ENCODE results near the gene C3orf18. TPM values are rescaled to one million over a fixed set of nuclear protein-coding genes. Genes with fewer than 3 reads are reported as not detected.

The C3orf18 gene
- total RNA-seq, 1 experiment from 2014 or later = 10.1 TPM

GRCh38 chr3:50606596-50606995 lies 39.0 kb upstream of the C3orf18 start:
- Histone ChIP-seq H3K27me3 (ENCODE audit: insufficient read depth, low read length) (no peaks in the 10 kb centered on the region), H3K4me3 (replicated peaks in 1 of 2; ENCODE audit: low read depth in 1 of 2, low read length in 2 of 2) (no peak overlapping the region), H3K9me3 (ENCODE audit: control insufficient read depth in 1 of 2, insufficient read depth in 1 of 2, low read depth in 1 of 2, low read length in 2 of 2) (no peaks in the 10 kb centered on the region), H3K4me2 (ENCODE audit: low read length) (no peak overlapping the region), H3K9me2 (ENCODE audit: insufficient read depth) (no peaks in the 10 kb centered on the region), H4K20me1 (ENCODE audit: insufficient read depth) (no peaks in the 10 kb centered on the region), H2AFZ (ENCODE audit: low read depth, low read length, poor library complexity, severe bottlenecking) (no peak overlapping the region), H3K27ac (ENCODE audit: low read depth, low read length) (no peak overlapping the region), H3K79me2 (ENCODE audit: insufficient read depth, low read length) (no peaks in the 10 kb centered on the region; the same call in 1 of the 2 replicates), H3K4me1 (ENCODE audit: control insufficient read depth in 1 of 2, insufficient read depth in 2 of 2, low read length in 2 of 2) (peaks cover 27 to 34% of the 10 kb centered on the region in 2 experiments), H3K36me3 (ENCODE audit: control insufficient read depth in 1 of 2, insufficient read depth in 2 of 2, low read length in 2 of 2) (0 out of 4 replicates have a peak, but pooled peaks cover 0 to 5% of the 10 kb centered on the region in 2 experiments), H3K9ac (ENCODE audit: low read length) (no peak overlapping the region)
- ATAC-seq = no peak
- intact Hi-C loops (cut with micrococcal nuclease) = no loop called here
- ChIA-PET CTCF (no interaction called here), RAD21 (ENCODE audit: low non-redundant PET in 1 of 2, low total read pairs in 2 of 2, uncharacterized antibody in 2 of 2, unreplicated experiment in 2 of 2) (no interaction called here), POLR2A (no interaction called here)
- no peak for DNase-seq (ENCODE audit: low read depth, low spot score)
- BruUV-seq (replicated peaks) = no TSS peak
- TF ChIP-seq ZFX (IDR thresholded peaks at IDR 0.05) = no peak
- TF ChIP-seq SIN3A (IDR thresholded peaks at IDR 0.05; ENCODE audit: low read depth) = no peak
- no peak for TF ChIP-seq CEBPB (IDR thresholded peaks at IDR 0.05; ENCODE audit: low read depth)
- TF ChIP-seq RAD21 (IDR thresholded peaks at IDR 0.05; ENCODE audit: low read depth) = no peak
- TF ChIP-seq ZNF274 (IDR thresholded peaks at IDR 0.05; ENCODE audit: low read depth, low read length) = no peak
- no peak for TF ChIP-seq EGR1 (IDR thresholded peaks at IDR 0.05; ENCODE audit: low read depth)

- TF ChIP-seq RAD21 (IDR thresholded peaks at IDR 0.05; ENCODE audit: low read depth) (no peak), ZFX (IDR thresholded peaks at IDR 0.05) (no peak), EGR1 (IDR thresholded peaks at IDR 0.05; ENCODE audit: low read depth) (no peak), ZNF274 (IDR thresholded peaks at IDR 0.05; ENCODE audit: low read depth, low read length) (no peak), MAX (IDR thresholded peaks at IDR 0.05) (no peak), POLR2A (IDR thresholded peaks at IDR 0.05; ENCODE audit: borderline replicate concordance, extremely low read depth, insufficient read depth, insufficient read length) (no peak), EZH2phosphoT487 (IDR thresholded peaks at IDR 0.05; ENCODE audit: borderline replicate concordance) (no peak), TCF7L2 (IDR thresholded peaks at IDR 0.05; ENCODE audit: borderline replicate concordance, extremely low read depth, insufficient read depth, insufficient read length) (no peak), YY1 (IDR thresholded peaks at IDR 0.05; ENCODE audit: extremely low read depth, insufficient replicate concordance, low read depth, low read length) (no peak)
- DNase-seq (ENCODE audit: low read depth, low spot score) = no peak
- no peak for ATAC-seq
- Histone ChIP-seq H3K36me3 (ENCODE audit: control insufficient read depth in 1 of 2, insufficient read depth in 2 of 2, low read length in 2 of 2) (0 out of 4 replicates have a peak, but pooled peaks cover 0 to 5% of the 10 kb centered on the region in 2 experiments), H2AFZ (ENCODE audit: low read depth, low read length, poor library complexity, severe bottlenecking) (no peak overlapping the region), H3K27ac (ENCODE audit: low read depth, low read length) (no peak overlapping the region), H3K9me2 (ENCODE audit: insufficient read depth) (no peaks in the 10 kb centered on the region), H3K4me3 (replicated peaks in 1 of 2; ENCODE audit: low read depth in 1 of 2, low read length in 2 of 2) (no peak overlapping the region), H4K20me1 (ENCODE audit: insufficient read depth) (no peaks in the 10 kb centered on the region), H3K9me3 (ENCODE audit: control insufficient read depth in 1 of 2, insufficient read depth in 1 of 2, low read depth in 1 of 2, low read length in 2 of 2) (no peaks in the 10 kb centered on the region), H3K79me2 (ENCODE audit: insufficient read depth, low read length) (no peaks in the 10 kb centered on the region; the same call in 1 of the 2 replicates), H3K4me2 (ENCODE audit: low read length) (no peak overlapping the region), H3K9ac (ENCODE audit: low read length) (no peak overlapping the region), H3K27me3 (ENCODE audit: insufficient read depth, low read length) (no peaks in the 10 kb centered on the region), H3K4me1 (ENCODE audit: control insufficient read depth in 1 of 2, insufficient read depth in 2 of 2, low read length in 2 of 2) (peaks cover 28 to 34% of the 10 kb centered on the region in 2 experiments)
- intact Hi-C loops (cut with micrococcal nuclease) = no loop called here
- CTCF ChIA-PET = no interaction called here
- POLR2A ChIA-PET = no interaction called here
- RAD21 ChIA-PET (ENCODE audit: low non-redundant PET in 1 of 2, low total read pairs in 2 of 2, uncharacterized antibody in 2 of 2, unreplicated experiment in 2 of 2) = no interaction called here
- BruUV-seq (replicated peaks) = no TSS peak
Measured at GRCh38 chr3:50605901-50606326, 38.4 kb upstream of the C3orf18 start.
